ENCODE measurements around the gene F11.

The F11 gene

GRCh38 chr4:186326391-186326790 is 60.4 kb downstream of the F11 start:
- no peak for TF ChIP-seq CTCF (IDR thresholded peaks at IDR 0.05; ENCODE audit: low read depth, low read length, missing control alignments)
- no peak overlapping the region for H3K4me3 ChIP-seq (ENCODE audit: low read depth, low read length)
- no peak for DNase-seq (ENCODE audit: low read depth)

- TF ChIP-seq CTCF (IDR thresholded peaks at IDR 0.05; ENCODE audit: low read depth, low read length, missing control alignments): no peak
- no peak overlapping the region for H3K4me3 ChIP-seq (ENCODE audit: low read depth, low read length)
- no peak for DNase-seq (ENCODE audit: low read depth)
These were observed 63.4 kb downstream of the F11 start for GRCh38 chr4:186329372-186329771.

GRCh38 chr4:186330368-186330767 is 64.4 kb downstream of the F11 start:
- no peak for TF ChIP-seq CTCF (IDR thresholded peaks at IDR 0.05; ENCODE audit: low read depth, low read length, missing control alignments)
- no peak overlapping the region for H3K4me3 ChIP-seq (ENCODE audit: low read depth, low read length)
- no peak for DNase-seq (ENCODE audit: low read depth)

GRCh38 chr4:186335793-186336192 is 69.8 kb downstream of the F11 start:
- no peak for DNase-seq (ENCODE audit: low read depth)
- H3K4me3 ChIP-seq (ENCODE audit: low read depth, low read length): no peak overlapping the region
- TF ChIP-seq CTCF (IDR thresholded peaks at IDR 0.05; ENCODE audit: low read depth, low read length, missing control alignments): no peak
